HG02840 (cell line): ENCODE measurements around the gene PRMT7.

Experiments
- ATAC-seq: cut with Tn5 transposase; IDR thresholded peaks from one replicate; pipeline ENCODE4 v1.9.1; 2021; ENCODE audit warnings: mild to moderate bottlenecking, moderate library complexity, moderate number of reproducible peaks; ENCODE audit not compliant: unreplicated experiment, low FRiP score

Gene PRMT7

GRCh38 chr16:68361485-68361884, 50.7 kb downstream of the PRMT7 start:
- no peak for ATAC-seq

GRCh38 chr16:68362262-68362913, 51.6 kb downstream of the PRMT7 start:
- ATAC-seq, result no peak

DNA sequence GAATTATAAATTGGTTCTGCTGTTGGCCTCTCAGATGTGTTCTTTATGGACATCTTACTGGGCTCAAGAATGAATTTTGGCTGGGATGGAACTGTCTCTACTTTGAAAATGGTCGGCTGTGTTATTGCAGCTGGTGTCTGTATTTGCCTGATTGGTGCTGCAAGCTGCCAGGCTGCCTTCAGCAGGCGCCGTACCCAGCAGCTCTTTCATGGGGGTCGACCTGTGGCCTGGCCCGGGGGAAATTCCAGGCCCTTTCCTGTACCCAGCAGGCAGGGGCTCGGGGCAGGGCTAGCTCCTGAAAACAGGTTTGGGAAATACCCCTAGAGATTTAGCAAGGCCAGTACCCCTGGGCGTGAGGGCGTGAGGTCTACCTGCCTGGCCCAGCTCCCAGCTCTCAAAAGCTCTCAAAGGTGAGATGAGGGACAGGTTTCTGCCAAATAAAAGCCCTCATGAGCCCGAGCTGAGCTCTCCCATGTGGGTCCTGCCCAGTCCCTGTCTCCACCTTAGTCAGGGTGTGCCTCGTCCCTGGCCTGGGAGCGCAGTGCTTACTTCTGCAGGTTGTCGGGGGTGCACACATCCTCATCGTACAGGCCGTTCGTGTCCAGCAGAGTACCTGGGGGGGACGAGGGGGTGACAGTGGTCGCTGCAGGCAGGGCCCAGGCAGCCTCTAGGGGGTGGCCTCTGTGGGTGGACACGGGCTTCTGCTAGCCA, 52.3 kb downstream of the PRMT7 start:
- ATAC-seq, result no peak

DNA sequence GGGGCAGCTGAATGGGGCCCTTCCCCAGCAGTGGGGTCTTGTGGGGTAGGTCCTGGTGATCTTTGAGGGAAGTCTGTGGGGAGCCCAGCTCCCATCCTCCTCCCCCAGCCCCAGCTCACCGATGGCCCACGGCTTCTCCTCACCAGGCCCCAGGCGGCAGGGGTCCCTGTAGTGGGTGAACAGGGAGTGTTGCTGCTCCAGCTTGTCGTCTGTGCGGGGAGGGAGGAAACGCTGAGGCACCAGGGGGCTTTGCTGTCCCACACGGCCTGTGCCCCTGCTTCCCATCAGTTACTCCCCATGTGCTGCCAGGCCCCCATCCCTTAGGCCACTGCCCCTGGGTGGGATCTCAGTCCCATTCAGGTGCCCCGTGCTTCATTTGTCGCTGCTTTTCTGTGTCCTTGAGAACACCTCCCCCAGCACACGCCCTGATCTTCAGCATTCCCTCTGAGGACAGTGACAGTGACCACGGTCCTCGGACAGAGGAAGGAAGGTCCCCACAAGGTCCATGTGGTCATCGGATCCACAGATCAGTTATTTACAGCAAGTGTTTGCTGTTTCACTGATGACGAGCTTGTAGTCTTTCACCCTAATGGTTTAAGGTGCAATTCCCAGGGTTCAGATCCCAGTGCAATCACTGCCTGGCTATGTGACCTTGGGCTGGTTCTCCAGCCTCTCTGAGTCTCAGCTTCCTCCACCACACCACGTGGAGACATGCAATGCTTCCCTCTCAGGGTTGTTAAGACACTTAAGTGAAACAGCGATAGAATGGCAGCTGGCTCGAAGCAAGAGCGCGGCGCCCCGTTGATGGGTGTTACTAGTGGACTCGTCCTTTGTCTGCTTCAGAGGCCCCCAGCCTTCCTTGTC, 53.1 kb downstream of the PRMT7 start:
- ATAC-seq, result no peak

GRCh38 chr16:68364561-68364998, 53.8 kb downstream of the PRMT7 start:
- no peak for ATAC-seq

GRCh38 chr16:68365167-68365817, 54.5 kb downstream of the PRMT7 start:
- no peak for ATAC-seq

DNA sequence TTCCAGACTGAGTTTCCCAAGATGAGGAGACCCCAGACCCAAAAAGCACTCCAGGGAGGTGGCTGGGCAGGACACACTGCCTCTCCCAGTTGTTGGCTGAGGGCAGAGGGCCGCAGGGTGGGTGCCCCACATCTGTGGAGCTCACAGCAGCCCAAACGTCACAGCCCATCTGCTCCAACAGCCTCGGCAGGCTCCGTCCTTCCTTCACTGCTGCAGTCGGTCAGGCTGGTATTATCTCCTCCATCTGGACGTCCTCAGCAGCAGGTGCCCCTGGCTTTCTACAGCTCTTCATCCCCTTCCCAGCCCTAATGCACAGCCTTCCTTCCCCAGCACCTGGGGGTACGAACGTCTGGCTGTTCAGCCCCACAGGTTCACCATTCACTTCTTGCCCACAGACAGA, 55.2 kb downstream of the PRMT7 start:
- no peak for ATAC-seq

DNA sequence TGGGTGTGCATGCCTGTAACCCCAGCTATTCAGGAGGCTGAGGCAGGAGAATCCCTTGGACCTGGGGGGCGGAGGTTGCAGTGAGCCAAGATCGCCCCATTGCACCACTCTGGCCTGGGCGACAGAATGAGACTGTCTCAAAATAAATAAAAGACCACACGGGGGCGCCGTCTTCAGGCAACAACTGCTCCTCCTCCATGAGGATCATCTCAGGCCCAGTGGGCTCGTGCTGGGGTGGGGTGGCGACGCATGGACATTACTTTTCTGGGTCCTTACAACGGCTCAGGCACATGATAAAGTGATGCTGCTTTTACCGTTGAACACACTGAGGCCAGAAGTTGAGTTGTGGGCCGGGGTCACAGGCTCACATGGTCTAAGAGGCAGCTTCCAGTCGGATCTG, 56.2 kb downstream of the PRMT7 start:
- ATAC-seq, result no peak

DNA sequence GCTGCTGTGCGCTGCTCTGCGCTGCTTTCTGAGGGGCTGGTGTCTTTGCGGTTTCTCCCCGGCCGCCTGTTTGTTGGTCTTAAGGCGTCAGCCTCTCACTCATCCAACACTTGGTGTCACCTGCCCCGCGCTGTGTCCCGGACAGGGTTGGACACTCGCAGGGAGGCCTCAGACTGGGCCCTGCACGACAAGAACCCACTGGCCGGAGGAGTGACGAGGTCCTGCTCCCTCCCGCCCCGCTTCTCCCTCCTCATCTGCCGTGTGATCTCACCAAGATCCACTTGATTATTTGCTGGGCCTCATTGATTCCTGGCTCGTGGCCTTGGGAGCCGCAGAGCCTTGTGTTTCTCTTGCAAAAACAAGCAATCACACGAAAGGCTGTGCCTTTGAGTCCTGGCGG, 56.6 kb downstream of the PRMT7 start:
- ATAC-seq, result no peak

DNA sequence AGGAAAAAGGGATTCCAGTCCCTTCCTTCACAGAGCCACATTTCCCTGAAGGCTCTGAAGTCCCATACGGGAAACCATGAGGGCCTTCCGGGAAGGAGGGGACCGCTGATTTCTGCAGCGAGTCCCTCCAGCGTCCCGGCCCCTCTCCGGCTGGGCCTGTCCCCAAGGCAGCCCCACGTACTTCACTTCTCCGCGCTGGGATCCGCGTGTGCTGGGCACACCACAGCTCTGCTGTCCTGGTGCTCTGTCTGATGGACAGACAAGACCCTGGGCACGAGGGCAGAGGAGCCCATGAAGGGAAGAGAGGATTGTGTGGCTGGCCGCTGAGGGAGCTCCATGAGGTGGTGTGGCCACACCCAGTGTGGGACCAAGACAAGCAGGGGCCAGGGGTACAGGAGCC, 57.1 kb downstream of the PRMT7 start:
- no peak for ATAC-seq

GRCh38 chr16:68368301-68368888, 57.6 kb downstream of the PRMT7 start:
- no peak for ATAC-seq

DNA sequence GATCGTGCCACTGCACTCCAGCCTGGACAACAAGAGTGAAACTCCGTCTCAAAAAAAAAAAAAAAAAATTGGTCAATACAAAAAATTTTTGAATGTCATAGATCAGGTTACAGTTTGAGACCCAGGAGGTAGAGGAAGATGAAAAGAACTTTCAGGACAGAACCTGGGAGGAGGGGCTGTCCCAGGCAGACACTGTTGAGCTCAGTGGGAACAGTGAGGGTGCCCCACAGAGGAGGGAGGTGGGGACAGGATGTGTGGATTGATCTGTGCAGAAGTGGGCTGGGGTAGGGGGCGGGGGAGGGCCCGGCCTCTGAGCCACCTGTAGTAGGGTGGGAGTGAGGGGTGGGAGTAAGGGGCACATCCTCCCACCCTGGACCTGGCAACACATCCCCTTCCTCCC, 58.3 kb downstream of the PRMT7 start:
- ATAC-seq, result no peak

GRCh38 chr16:68369697-68370580, 59.1 kb downstream of the PRMT7 start:
- no peak for ATAC-seq

- ATAC-seq, result no peak
Measured at GRCh38 chr16:68370581-68371275, 59.9 kb downstream of the PRMT7 start.

- no peak for ATAC-seq
Measured at GRCh38 chr16:68371276-68371651, 60.4 kb downstream of the PRMT7 start.

GRCh38 chr16:68371706-68372380, 61.0 kb downstream of the PRMT7 start:
- no peak for ATAC-seq

DNA sequence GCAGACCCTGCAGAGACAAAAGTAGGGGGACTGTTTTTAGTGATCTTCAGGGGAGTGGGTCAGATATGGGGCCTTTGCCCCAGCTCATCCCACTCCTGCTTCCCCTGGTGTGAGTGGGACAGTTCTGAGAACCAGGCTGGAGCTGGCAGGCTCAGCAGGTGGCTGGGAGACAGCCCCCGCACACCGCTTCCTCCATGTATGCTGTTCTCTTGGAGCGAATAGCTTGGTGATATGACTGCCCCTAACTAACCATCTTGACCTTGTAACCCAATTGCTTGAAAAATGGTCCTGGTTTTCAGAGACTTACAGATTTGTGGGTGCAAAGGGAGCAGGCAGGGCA, 61.5 kb downstream of the PRMT7 start:
- ATAC-seq, result no peak

DNA sequence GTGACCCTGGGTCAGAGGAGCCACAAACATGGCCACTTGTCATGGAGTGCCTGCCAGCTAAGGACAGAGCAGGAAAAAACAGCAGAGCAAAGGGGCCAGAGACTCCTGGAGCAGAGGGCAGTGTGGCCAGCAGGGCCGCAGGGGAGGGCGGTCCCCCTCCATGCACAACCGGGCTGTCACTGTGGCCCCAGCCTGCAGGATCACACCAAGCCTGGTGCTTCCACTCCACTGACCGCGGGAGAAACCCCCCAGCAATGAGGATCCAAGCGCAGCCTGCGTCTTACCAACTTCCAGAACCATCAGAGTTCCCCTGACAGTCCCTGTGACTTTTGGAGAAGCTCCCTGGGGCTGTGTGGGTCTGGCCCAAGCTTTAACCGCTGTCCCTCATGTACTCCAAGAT, 62.0 kb downstream of the PRMT7 start:
- ATAC-seq, result no peak
